HL-60 (cell line): ENCODE measurements around the gene TDG.

Source experiments
- GABPA ChIP-seq: IDR thresholded peaks from 2 replicates; pipeline ENCODE4 v1.6.1; 2012; ENCODE audit warnings: low read depth
- POLR2AphosphoS5 ChIP-seq: IDR thresholded peaks from 2 replicates; pipeline ENCODE4 v1.6.1; 2012; ENCODE audit warnings: low read depth
- SPI1 ChIP-seq: IDR thresholded peaks from 2 replicates; pipeline ENCODE4 v1.6.1; 2012; ENCODE audit warnings: low read depth, mild to moderate bottlenecking, borderline replicate concordance
- TF ChIP-seq, protein P1 (sequence below): IDR thresholded peaks from one replicate; pipeline ENCODE4 v1.5.1; 2011; ENCODE audit warnings: low read length, control low read depth, inconsistent platforms; ENCODE audit not compliant: insufficient read depth
- TF ChIP-seq, protein P2 (sequence below): IDR thresholded peaks from 2 replicates; pipeline ENCODE4 v1.6.1; 2012; ENCODE audit warnings: low read depth; ENCODE audit not compliant: insufficient replicate concordance

DNA sequence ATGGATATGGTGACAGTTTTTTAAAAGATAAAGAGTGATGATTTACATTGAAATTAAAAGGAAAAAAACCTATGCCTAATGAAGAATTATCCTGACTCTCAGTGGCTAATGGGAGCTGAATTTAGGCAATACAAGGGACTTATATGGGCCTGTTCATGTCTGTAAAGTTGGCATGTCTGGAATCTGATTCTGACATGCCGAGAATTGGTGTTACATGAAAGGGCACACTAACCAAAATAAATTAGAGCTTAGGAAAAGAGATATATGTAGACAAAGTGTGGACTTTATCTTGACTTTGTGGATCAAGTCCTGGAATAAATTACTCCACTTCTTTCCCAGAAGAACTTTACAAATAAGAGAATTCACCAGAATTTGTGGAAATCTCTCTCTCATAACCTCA lies 1.1 kb downstream of the TDG start:
- no peak for TF ChIP-seq POLR2AphosphoS5
- TF ChIP-seq, protein P1, sequence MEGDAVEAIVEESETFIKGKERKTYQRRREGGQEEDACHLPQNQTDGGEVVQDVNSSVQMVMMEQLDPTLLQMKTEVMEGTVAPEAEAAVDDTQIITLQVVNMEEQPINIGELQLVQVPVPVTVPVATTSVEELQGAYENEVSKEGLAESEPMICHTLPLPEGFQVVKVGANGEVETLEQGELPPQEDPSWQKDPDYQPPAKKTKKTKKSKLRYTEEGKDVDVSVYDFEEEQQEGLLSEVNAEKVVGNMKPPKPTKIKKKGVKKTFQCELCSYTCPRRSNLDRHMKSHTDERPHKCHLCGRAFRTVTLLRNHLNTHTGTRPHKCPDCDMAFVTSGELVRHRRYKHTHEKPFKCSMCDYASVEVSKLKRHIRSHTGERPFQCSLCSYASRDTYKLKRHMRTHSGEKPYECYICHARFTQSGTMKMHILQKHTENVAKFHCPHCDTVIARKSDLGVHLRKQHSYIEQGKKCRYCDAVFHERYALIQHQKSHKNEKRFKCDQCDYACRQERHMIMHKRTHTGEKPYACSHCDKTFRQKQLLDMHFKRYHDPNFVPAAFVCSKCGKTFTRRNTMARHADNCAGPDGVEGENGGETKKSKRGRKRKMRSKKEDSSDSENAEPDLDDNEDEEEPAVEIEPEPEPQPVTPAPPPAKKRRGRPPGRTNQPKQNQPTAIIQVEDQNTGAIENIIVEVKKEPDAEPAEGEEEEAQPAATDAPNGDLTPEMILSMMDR: no peak
- no peak for TF ChIP-seq SPI1
- TF ChIP-seq, protein P2, sequence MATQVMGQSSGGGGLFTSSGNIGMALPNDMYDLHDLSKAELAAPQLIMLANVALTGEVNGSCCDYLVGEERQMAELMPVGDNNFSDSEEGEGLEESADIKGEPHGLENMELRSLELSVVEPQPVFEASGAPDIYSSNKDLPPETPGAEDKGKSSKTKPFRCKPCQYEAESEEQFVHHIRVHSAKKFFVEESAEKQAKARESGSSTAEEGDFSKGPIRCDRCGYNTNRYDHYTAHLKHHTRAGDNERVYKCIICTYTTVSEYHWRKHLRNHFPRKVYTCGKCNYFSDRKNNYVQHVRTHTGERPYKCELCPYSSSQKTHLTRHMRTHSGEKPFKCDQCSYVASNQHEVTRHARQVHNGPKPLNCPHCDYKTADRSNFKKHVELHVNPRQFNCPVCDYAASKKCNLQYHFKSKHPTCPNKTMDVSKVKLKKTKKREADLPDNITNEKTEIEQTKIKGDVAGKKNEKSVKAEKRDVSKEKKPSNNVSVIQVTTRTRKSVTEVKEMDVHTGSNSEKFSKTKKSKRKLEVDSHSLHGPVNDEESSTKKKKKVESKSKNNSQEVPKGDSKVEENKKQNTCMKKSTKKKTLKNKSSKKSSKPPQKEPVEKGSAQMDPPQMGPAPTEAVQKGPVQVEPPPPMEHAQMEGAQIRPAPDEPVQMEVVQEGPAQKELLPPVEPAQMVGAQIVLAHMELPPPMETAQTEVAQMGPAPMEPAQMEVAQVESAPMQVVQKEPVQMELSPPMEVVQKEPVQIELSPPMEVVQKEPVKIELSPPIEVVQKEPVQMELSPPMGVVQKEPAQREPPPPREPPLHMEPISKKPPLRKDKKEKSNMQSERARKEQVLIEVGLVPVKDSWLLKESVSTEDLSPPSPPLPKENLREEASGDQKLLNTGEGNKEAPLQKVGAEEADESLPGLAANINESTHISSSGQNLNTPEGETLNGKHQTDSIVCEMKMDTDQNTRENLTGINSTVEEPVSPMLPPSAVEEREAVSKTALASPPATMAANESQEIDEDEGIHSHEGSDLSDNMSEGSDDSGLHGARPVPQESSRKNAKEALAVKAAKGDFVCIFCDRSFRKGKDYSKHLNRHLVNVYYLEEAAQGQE: no peak
- no peak for TF ChIP-seq GABPA
